Fibroblast of lung (primary cell): ENCODE data around the gene XPO5. TPM values are rescaled to one million over a fixed set of nuclear protein-coding genes. Genes with fewer than 3 reads are reported as not detected.

Source experiments
- DNase-seq, 2 donors: peaks; one replicate each; pipeline versions ENCODE4 v3.0.0 to v3.0.0-alpha.2; 2010; ENCODE audit warnings: low read depth in 2 of 2
- H2AFZ ChIP-seq: 2 replicates; pipeline ENCODE4 v1.5.1; 2012; ENCODE audit warnings: low read length, control low read depth, inconsistent platforms
- H3K27ac ChIP-seq: 2 replicates; pipeline ENCODE4 v1.5.1; 2011; ENCODE audit warnings: low read length, control low read depth; ENCODE audit not compliant: insufficient read depth
- H3K27me3 ChIP-seq: 2 replicates; pipeline ENCODE4 v1.5.1; 2011; ENCODE audit warnings: mild to moderate bottlenecking, low read length; ENCODE audit not compliant: control insufficient read depth, insufficient read depth
- H3K36me3 ChIP-seq: 2 replicates; pipeline ENCODE4 v1.5.1; 2011; ENCODE audit warnings: low read length; ENCODE audit not compliant: control insufficient read depth, insufficient read depth
- H3K4me1 ChIP-seq: 2 replicates; pipeline ENCODE4 v1.5.1; 2011; ENCODE audit warnings: low read length; ENCODE audit not compliant: control insufficient read depth, insufficient read depth; ENCODE audit errors: extremely low read depth
- H3K4me2 ChIP-seq: 2 replicates; pipeline ENCODE4 v1.5.1; 2011; ENCODE audit warnings: low read length, control low read depth; ENCODE audit not compliant: insufficient read depth; ENCODE audit errors: extremely low read depth
- H3K4me3 ChIP-seq, 4 experiments: fragments of 200-600 bp in 1 of 4; sonication (generic) in 1 of 4; replicated peaks in 1 of 4; 2 replicates each; pipeline ENCODE4 v1.5.1; 2011 to 2016; ENCODE audit warnings: low read length in 4 of 4, low read depth in 3 of 4, mild to moderate bottlenecking in 3 of 4, control low read depth in 2 of 4, inconsistent platforms in 1 of 4, mixed read lengths in 1 of 4; ENCODE audit not compliant: insufficient read depth in 1 of 4; ENCODE audit errors: control extremely low read depth in 1 of 4
- H3K79me2 ChIP-seq: 2 replicates; pipeline ENCODE4 v1.5.1; 2012; ENCODE audit warnings: mild to moderate bottlenecking, low read length, inconsistent platforms; ENCODE audit not compliant: control insufficient read depth, insufficient read depth
- H3K9ac ChIP-seq: 2 replicates; pipeline ENCODE4 v1.5.1; 2011; ENCODE audit warnings: mild to moderate bottlenecking, low read length, control low read depth; ENCODE audit not compliant: insufficient read depth
- H3K9me3 ChIP-seq: 2 replicates; pipeline ENCODE4 v1.5.1; 2012; ENCODE audit warnings: low read depth, low read length; ENCODE audit not compliant: control insufficient read depth, insufficient read depth
- H4K20me1 ChIP-seq: 2 replicates; pipeline ENCODE4 v1.5.1; 2011; ENCODE audit warnings: low read length; ENCODE audit not compliant: control insufficient read depth, insufficient read depth; ENCODE audit errors: extremely low read depth
- EZH2 ChIP-seq: IDR thresholded peaks from 2 replicates; pipeline ENCODE4 v1.5.1; 2012; ENCODE audit warnings: low read length, control low read depth, mild to moderate bottlenecking; ENCODE audit errors: missing control alignments
- polyA plus RNA-seq, 2 donors: library from polyadenylated mRNA; depleted of rRNA in 1 of 2; stranded (reverse) in 1 of 2; unstranded in 1 of 2; fragments of >200 nt; gene quantifications; 2 replicates each; pipeline ENCODE4 v1.2.1, GENCODE V29; 2011 to 2012; ENCODE audit warnings: missing spikeins in 1 of 2
- total RNA-seq: library from RNA; depleted of rRNA; stranded (reverse); fragments of >200 nt; gene quantifications from 2 replicates; pipeline ENCODE4 v1.2.1, GENCODE V29; 2014
- TF ChIP-seq, protein P1 (sequence below), 2 donors: IDR thresholded peaks in 1 of 2; conservative IDR thresholded peaks in 1 of 2; 1 replicate in 1 of 2; 2 replicates in 1 of 2; pipeline ENCODE4 v1.5.1; 2011 to 2012; ENCODE audit warnings: low read length in 2 of 2, control low read depth in 1 of 2, inconsistent platforms in 1 of 2, low read depth in 1 of 2, mild to moderate bottlenecking in 1 of 2

XPO5 gene
- total and polyA plus RNA-seq, 2 donors (not counting 1 experiment from before 2014, with no cell fraction given), result 20.5 to 21.7 TPM

DNA sequence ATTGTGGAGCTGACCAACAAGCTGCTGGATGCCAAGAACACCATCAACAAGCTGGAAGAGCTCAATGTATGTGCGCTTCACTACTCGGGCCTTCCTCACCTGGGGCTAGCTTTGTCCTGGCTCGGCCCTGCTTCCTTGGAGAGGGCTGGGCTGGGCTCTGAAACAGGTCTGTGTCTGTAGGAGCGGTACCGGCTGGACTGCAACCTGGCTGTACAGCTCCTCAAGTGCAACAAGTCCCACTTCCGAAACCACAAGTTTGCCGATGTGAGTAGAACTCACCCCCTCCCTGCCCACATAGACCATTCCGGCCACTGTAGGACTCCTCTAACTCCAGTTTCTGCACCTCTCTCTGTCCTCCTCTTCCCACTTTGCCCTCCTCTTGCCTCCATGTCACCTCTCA is 72.4 kb downstream of the XPO5 start:
- TF ChIP-seq, protein P1, sequence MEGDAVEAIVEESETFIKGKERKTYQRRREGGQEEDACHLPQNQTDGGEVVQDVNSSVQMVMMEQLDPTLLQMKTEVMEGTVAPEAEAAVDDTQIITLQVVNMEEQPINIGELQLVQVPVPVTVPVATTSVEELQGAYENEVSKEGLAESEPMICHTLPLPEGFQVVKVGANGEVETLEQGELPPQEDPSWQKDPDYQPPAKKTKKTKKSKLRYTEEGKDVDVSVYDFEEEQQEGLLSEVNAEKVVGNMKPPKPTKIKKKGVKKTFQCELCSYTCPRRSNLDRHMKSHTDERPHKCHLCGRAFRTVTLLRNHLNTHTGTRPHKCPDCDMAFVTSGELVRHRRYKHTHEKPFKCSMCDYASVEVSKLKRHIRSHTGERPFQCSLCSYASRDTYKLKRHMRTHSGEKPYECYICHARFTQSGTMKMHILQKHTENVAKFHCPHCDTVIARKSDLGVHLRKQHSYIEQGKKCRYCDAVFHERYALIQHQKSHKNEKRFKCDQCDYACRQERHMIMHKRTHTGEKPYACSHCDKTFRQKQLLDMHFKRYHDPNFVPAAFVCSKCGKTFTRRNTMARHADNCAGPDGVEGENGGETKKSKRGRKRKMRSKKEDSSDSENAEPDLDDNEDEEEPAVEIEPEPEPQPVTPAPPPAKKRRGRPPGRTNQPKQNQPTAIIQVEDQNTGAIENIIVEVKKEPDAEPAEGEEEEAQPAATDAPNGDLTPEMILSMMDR (conservative IDR thresholded peaks at IDR 0.05 in 1 of 2, IDR thresholded peaks at IDR 0.05 in 1 of 2; ENCODE audit: low read depth in 1 of 2, low read length in 2 of 2), result no peak
- no peak for TF ChIP-seq EZH2
- no peak overlapping the region for H2AFZ ChIP-seq
- no peaks in the 10 kb centered on the region for H3K27me3 ChIP-seq
- DNase-seq, result no peak
- H3K36me3 ChIP-seq, result peaks cover 27% of the 10 kb centered on the region
- H3K4me2 ChIP-seq, result no peak overlapping the region
- H4K20me1 ChIP-seq, result no peaks in the 10 kb centered on the region
- H3K27ac ChIP-seq, result no peak overlapping the region
- no peaks in the 10 kb centered on the region for H3K9me3 ChIP-seq
- H3K79me2 ChIP-seq, result no peaks in the 10 kb centered on the region
- H3K9ac ChIP-seq, result no peak overlapping the region
- H3K4me3 ChIP-seq, result no peak overlapping the region
- no peaks in the 10 kb centered on the region for H3K4me1 ChIP-seq

DNA sequence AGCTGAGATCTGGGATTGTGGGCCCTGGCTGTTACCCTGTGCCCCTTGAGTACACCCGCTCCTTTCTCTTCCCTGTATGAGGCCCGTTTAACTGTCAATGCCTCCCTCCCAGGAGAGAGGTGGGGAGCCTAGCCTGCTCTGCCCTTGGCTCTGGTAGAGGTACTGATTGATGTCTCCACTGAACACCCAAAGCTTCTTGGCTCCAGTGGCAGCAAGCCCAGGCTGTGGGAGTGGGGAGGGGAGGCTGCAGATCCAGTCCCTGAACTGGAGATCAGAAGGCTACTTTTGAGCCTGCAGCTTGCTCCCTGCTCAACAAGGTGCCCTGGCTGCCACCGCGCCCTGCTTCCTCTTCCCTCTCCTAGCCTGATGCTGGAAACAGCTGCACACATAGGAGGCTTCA is 73.2 kb downstream of the XPO5 start:
- no peak overlapping the region for H3K4me3 ChIP-seq
- no peaks in the 10 kb centered on the region for H4K20me1 ChIP-seq
- DNase-seq, result no peak
- no peaks in the 10 kb centered on the region for H3K4me1 ChIP-seq
- no peaks in the 10 kb centered on the region for H3K9me3 ChIP-seq
- no peaks in the 10 kb centered on the region for H3K79me2 ChIP-seq
- H3K36me3 ChIP-seq, result peaks cover 27% of the 10 kb centered on the region
- H2AFZ ChIP-seq, result no peak overlapping the region
- no peaks in the 10 kb centered on the region for H3K27me3 ChIP-seq
- no peak overlapping the region for H3K4me2 ChIP-seq
- no peak overlapping the region for H3K27ac ChIP-seq
- H3K9ac ChIP-seq, result no peak overlapping the region
- TF ChIP-seq, protein P1 (conservative IDR thresholded peaks at IDR 0.05 in 1 of 2, IDR thresholded peaks at IDR 0.05 in 1 of 2; ENCODE audit: low read depth in 1 of 2, low read length in 2 of 2), result no peak
- no peak for TF ChIP-seq EZH2

DNA sequence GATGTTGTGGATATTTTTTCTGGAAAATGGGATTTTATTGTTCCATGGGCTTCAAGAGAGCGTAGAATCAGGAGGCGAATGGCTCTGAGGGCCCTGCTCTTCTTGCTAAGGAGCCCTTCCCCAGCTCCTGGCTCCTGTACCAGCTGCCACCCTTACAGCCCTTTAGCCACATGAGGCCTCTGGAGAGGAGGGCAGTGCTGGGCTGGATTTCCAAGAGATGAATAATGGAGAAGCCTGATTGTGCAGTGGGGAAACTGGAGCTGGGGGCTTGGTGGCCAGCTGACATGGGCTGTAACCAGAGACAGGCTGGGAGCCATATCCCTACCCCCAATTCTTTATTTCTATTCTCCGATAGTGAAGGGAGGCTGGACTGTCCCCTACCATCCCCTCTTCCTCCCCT is 74.9 kb downstream of the XPO5 start:
- Histone ChIP-seq H3K9ac (no peak overlapping the region), H3K27ac (no peak overlapping the region), H3K4me3 (no peak overlapping the region), H3K9me3 (no peaks in the 10 kb centered on the region), H3K36me3 (peaks cover 27% of the 10 kb centered on the region), H3K79me2 (no peaks in the 10 kb centered on the region), H3K27me3 (no peaks in the 10 kb centered on the region), H2AFZ (no peak overlapping the region), H3K4me1 (peaks cover 11% of the 10 kb centered on the region), H3K4me2 (no peak overlapping the region), H4K20me1 (no peaks in the 10 kb centered on the region)
- no peak for DNase-seq
- TF ChIP-seq, protein P1 (conservative IDR thresholded peaks at IDR 0.05 in 1 of 2, IDR thresholded peaks at IDR 0.05 in 1 of 2; ENCODE audit: low read depth in 1 of 2, low read length in 2 of 2), result no peak
- no peak for TF ChIP-seq EZH2
